Measurements from ENCODE around the gene BHMT2.

GRCh38 chr5:79119486-79119885 lies 49.9 kb downstream of the BHMT2 start:
- TF ChIP-seq CTCF (IDR thresholded peaks at IDR 0.05; ENCODE audit: low read depth, low read length, poor library complexity, severe bottlenecking) (no peak), EZH2phosphoT487 (IDR thresholded peaks at IDR 0.05; ENCODE audit: borderline replicate concordance, low read length) (no peak)
